ENCODE measurements around the gene SIPA1. TPM values are rescaled to one million over a fixed set of nuclear protein-coding genes. Genes with fewer than 3 reads are reported as not detected.

The SIPA1 gene
- total RNA-seq, 1 donor from 2014 or later: 128 TPM

DNA sequence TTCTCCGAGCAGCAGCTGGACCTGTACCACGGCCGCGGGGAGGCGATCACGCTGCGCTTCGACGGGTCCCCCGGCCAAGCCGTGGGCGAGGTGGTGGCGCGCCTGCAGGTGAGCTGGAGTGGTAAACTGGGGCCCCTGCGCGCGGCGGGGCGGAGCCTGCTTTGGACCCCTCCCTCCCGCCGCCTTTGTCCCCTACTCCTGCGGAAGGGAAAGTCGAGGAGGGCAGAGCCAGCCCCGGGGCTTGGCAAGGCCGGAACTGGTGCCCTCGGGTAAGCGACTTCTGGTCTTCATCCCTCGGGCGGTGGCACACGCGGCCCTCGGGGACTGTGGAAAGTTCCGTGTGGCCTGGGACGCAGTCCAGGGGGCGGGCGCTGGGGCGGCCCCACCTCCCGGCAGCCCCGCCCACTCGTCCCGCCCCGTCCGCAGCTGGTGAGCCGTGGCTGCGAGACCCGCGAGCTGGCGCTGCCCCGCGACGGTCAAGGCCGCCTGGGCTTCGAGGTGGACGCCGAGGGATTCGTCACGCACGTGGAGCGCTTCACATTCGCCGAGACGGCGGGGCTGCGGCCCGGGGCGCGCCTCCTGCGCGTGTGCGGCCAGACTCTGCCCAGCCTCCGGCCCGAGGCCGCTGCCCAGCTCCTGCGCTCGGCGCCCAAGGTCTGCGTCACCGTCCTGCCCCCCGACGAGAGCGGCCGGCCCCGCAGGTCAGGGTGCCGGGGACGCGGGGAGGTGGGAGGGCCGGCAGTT lies 9.2 kb downstream of the SIPA1 start:
- intact Hi-C loops (cut with micrococcal nuclease): no loop called here
- no peak for DNase-seq (ENCODE audit: low spot score)

GRCh38 chr11:65648997-65649493 lies 11.1 kb downstream of the SIPA1 start:
- Mint-ChIP-seq H3K9me3 (no peaks in the 10 kb centered on the region), H3K27ac (no peak overlapping the region), H3K4me1 (ENCODE audit: low read depth) (peaks cover 24% of the 10 kb centered on the region), H3K36me3 (ENCODE audit: low read depth) (peaks cover 36% of the 10 kb centered on the region), H3K27me3 (ENCODE audit: low read depth) (no peaks in the 10 kb centered on the region), H3K4me3 (ENCODE audit: low read depth) (no peak overlapping the region)
- intact Hi-C loops (cut with micrococcal nuclease): no loop called here
- DNase-seq (ENCODE audit: low spot score): no peak

More for the DNA sequence above, 9.2 kb downstream of the SIPA1 start:
- no peak overlapping the region for H3K4me3 Mint-ChIP-seq (ENCODE audit: low read depth)
- H3K27ac Mint-ChIP-seq: no peak overlapping the region
- no peaks in the 10 kb centered on the region for H3K27me3 Mint-ChIP-seq (ENCODE audit: low read depth)
- H3K9me3 Mint-ChIP-seq: no peaks in the 10 kb centered on the region
- peaks cover 42% of the 10 kb centered on the region for H3K36me3 Mint-ChIP-seq (ENCODE audit: low read depth)
- H3K4me1 Mint-ChIP-seq (ENCODE audit: low read depth): peaks cover 15% of the 10 kb centered on the region

- Mint-ChIP-seq H3K36me3 (ENCODE audit: low read depth) (peaks cover 39% of the 10 kb centered on the region), H3K4me1 (ENCODE audit: low read depth) (peaks cover 24% of the 10 kb centered on the region), H3K4me3 (ENCODE audit: low read depth) (no peak overlapping the region), H3K27me3 (ENCODE audit: low read depth) (no peaks in the 10 kb centered on the region), H3K9me3 (no peaks in the 10 kb centered on the region), H3K27ac (no peak overlapping the region)
- intact Hi-C loops (cut with micrococcal nuclease): loop anchor here (5.0 kb wide), 1 partner anchor 78 kb away; the partner anchor contains the start of genes FAM89B and ZNRD2
- DNase-seq (ENCODE audit: low spot score): no peak
Measured at GRCh38 chr11:65649656-65650546, 12.0 kb downstream of the SIPA1 start.

- Mint-ChIP-seq H3K9me3 (no peaks in the 10 kb centered on the region), H3K36me3 (ENCODE audit: low read depth) (peaks cover 43% of the 10 kb centered on the region), H3K27me3 (ENCODE audit: low read depth) (no peaks in the 10 kb centered on the region), H3K4me3 (ENCODE audit: low read depth) (no peak overlapping the region), H3K4me1 (ENCODE audit: low read depth) (peaks cover 24% of the 10 kb centered on the region), H3K27ac (no peak overlapping the region)
- no peak for DNase-seq (ENCODE audit: low spot score)
- intact Hi-C loops (cut with micrococcal nuclease): loop anchor here (5.0 kb wide), 1 partner anchor 78 kb away; the partner anchor contains the start of genes FAM89B and ZNRD2
Measured at GRCh38 chr11:65650547-65651338, 12.8 kb downstream of the SIPA1 start.

DNA sequence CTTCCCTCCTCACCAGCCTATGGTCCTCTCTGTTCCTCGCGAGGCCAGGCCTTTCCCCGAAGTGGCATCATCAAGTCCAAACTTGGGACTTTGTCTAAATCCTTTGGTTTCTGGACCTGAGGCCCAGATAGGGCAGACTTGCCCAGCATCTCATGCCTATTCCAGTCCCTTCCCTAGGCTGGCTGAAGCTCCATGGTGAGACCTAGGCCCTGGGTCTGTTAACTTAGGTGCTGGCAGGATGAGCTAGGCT lies 13.4 kb downstream of the SIPA1 start:
- peak overlapping the region; percentile 44 for H3K27ac Mint-ChIP-seq
- no peaks in the 10 kb centered on the region for H3K27me3 Mint-ChIP-seq (ENCODE audit: low read depth)
- DNase-seq (ENCODE audit: low spot score): no peak
- intact Hi-C loops (cut with micrococcal nuclease): loop anchor here (5.0 kb wide), 1 partner anchor 79 kb away; the partner anchor contains the start of genes FAM89B and ZNRD2
- peaks cover 25% of the 10 kb centered on the region for H3K4me1 Mint-ChIP-seq (ENCODE audit: low read depth)
- no peaks in the 10 kb centered on the region for H3K9me3 Mint-ChIP-seq
- H3K36me3 Mint-ChIP-seq (ENCODE audit: low read depth): peaks cover 46% of the 10 kb centered on the region
- peak overlapping the region; percentile 72 for H3K4me3 Mint-ChIP-seq (ENCODE audit: low read depth)

DNA sequence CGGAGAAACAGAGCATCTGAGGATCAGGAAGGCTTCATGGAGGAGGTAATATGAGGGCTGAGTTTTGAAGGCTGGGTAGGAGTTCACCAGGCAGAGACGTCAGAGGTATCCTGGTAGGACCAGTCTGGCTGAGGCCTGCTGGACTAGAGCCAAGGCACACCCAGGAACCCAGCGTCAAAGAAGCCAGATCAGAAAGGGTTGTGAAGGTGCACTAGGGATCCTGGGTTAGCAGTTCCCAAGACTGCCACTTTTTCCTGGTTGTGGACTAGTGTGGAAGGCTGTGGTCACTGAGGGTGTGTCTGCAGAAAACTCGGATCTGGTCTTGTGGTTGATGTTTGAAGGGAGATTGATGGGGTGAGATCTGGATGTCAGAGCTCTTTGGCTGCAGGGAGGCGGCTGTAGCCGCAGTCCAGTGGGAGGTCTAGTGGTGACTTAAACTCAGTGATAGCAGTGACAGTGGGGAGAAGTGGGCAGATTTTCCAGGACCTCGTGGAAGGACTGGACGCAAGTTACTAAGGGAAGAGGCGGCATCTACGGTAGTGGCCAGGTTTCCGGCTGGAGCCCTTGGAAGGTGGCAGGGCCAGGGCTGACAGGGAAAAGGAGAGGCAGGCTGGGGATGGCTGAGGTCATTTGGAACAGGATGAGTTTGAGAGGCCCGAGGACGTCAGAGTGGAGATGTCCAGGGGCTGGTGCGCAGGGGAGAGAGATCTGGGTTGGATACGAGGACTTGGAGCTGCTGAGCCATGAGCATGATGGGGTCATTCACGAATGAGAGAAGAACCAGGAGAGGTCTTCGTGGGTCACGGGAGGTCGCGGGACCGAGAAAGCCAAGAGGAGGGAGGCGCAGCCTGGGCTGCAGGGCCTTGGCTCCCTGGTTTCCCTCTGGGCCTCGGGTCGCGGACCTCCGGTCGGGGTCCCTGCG lies 13.9 kb downstream of the SIPA1 start:
- no peak for DNase-seq (ENCODE audit: low spot score)
- H3K27me3 Mint-ChIP-seq (ENCODE audit: low read depth): no peaks in the 10 kb centered on the region
- no peaks in the 10 kb centered on the region for H3K9me3 Mint-ChIP-seq
- H3K27ac Mint-ChIP-seq: peak overlapping the region; percentile 44
- H3K4me3 Mint-ChIP-seq (ENCODE audit: low read depth): peak overlapping the region; percentile 72
- H3K4me1 Mint-ChIP-seq (ENCODE audit: low read depth): peaks cover 27% of the 10 kb centered on the region
- H3K36me3 Mint-ChIP-seq (ENCODE audit: low read depth): peaks cover 51% of the 10 kb centered on the region
- intact Hi-C loops (cut with micrococcal nuclease): loop anchor here (1.0 to 5.0 kb wide), 2 partner anchors 37 to 80 kb away; partner anchors contain the start of genes FAM89B, PCNX3 and ZNRD2

DNA sequence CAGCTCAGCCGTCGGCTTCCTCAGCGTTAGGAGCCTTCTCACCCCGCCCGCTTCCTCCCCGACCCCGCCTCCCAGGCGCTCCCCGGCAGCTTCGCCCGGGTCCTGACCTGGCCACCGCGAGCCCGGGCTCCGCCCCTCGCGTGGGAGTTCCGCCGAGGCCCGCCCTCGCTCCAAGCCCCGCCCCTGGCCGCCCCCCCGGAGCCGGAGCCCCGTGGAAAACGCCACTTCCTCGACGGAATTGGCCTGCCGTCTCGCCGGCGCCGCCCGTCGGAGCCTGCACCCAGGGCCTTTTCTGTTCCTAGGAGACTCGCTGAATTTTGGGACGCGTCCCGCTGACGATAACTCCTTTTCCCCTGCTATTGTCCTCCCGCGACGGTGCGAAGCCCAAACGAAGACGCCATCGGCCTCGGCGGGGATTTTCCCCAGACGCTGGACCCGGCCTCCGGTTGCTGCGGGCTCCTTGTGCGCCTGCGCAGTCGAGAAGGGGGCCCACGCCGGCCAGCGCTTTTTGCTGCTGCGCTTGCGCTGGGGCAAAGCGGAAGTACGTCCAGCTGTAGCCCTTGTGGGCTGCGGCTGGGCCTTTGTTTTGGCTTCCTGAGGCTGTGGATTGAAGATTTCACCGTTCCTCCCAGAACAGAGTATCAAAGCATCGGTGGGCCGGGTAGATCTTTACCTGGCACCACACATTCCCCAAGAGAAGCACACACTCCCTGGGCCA lies 14.8 kb downstream of the SIPA1 start:
- H3K4me3 Mint-ChIP-seq (ENCODE audit: low read depth): peak overlapping the region; percentile 79
- no peaks in the 10 kb centered on the region for H3K27me3 Mint-ChIP-seq (ENCODE audit: low read depth)
- intact Hi-C loops (cut with micrococcal nuclease): loop anchor here (1.0 to 5.0 kb wide), 3 partner anchors 10 to 80 kb away; partner anchors contain the start of genes FAM89B, PCNX3, RELA and ZNRD2
- peaks cover 30% of the 10 kb centered on the region for H3K4me1 Mint-ChIP-seq (ENCODE audit: low read depth)
- H3K27ac Mint-ChIP-seq: peak overlapping the region; percentile 88
- peak; percentile 96 for DNase-seq (ENCODE audit: low spot score)
- H3K9me3 Mint-ChIP-seq: no peaks in the 10 kb centered on the region
- H3K36me3 Mint-ChIP-seq (ENCODE audit: low read depth): peaks cover 59% of the 10 kb centered on the region

DNA sequence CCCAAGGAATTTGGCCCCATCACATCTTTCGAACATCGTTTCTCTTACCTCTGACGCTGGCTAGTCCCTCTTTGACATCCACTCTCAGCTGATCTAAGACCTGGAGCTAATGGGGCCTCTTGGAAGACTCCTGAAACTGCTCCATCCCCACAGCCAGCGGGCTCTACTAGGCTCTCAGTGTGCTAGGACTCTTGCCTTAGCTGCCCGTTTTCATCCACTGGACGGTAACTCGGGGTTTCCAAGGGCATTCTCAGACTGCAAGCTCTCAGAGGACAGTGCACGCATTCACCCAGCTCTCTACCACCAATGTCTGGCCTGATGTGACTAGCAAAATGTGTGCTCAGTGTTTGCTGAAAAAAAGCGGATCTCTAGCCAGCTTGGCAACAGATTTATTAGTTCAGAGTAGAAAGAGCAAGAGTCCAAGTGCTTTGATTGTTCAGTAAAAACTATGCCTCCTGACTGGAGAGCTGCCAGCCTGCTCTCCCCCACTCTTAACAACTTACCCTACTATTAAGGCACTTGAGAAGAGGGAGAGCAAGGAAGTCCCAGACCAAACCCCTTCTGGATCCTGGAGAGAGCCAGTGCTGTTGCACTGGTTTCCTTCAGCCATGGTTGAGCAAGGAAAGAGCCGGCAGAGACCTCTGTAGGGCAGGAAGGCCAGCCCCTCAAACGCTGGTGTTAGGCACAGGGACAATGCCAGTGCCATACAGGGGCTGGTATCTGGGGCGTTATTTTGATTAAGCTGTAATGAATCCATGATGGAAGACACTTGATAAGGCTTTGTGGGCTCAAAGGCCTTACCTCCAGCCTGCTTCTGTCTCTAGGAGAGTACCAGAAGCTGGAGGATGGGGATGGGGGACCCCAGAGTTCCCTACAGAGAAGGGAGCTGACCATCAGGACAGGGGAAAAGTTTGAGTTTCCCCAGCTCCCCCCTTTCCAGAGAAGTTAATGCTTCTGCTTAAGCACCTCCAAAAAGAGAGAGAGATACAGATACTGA lies 15.6 kb downstream of the SIPA1 start:
- no peak for DNase-seq (ENCODE audit: low spot score)
- peak overlapping the region; percentile 79 for H3K4me3 Mint-ChIP-seq (ENCODE audit: low read depth)
- peaks cover 30% of the 10 kb centered on the region for H3K4me1 Mint-ChIP-seq (ENCODE audit: low read depth)
- intact Hi-C loops (cut with micrococcal nuclease): loop anchor here (1.0 to 5.0 kb wide), 2 partner anchors 9 to 81 kb away; partner anchors contain the start of genes FAM89B, RELA and ZNRD2
- peaks cover 61% of the 10 kb centered on the region for H3K36me3 Mint-ChIP-seq (ENCODE audit: low read depth)
- H3K27ac Mint-ChIP-seq: peak overlapping the region; percentile 88
- H3K9me3 Mint-ChIP-seq: no peaks in the 10 kb centered on the region
- H3K27me3 Mint-ChIP-seq (ENCODE audit: low read depth): no peaks in the 10 kb centered on the region

GRCh38 chr11:65654375-65655349 lies 16.8 kb downstream of the SIPA1 start:
- Mint-ChIP-seq H3K27ac (no peak overlapping the region), H3K4me3 (ENCODE audit: low read depth) (no peak overlapping the region), H3K4me1 (ENCODE audit: low read depth) (peaks cover 35% of the 10 kb centered on the region), H3K36me3 (ENCODE audit: low read depth) (peaks cover 68% of the 10 kb centered on the region), H3K27me3 (ENCODE audit: low read depth) (no peaks in the 10 kb centered on the region), H3K9me3 (no peaks in the 10 kb centered on the region)
- no peak for DNase-seq (ENCODE audit: low spot score)
- intact Hi-C loops (cut with micrococcal nuclease): loop anchor here (5.0 kb wide), 1 partner anchor 82 kb away; the partner anchor contains the start of genes FAM89B and ZNRD2
